Mesothelial cell of epicardium (in vitro differentiated cells): ENCODE measurements around the gene HDAC7. TPM values are rescaled to one million over a fixed set of nuclear protein-coding genes. Genes with fewer than 3 reads are reported as not detected.

Experiments used
- DNase-seq, 2 experiments: peaks; one replicate each; pipeline ENCODE4 v3.0.0; 2021; ENCODE audit warnings: low spot score in 2 of 2; ENCODE audit not compliant: unreplicated experiment in 2 of 2
- H3K27ac Mint-ChIP-seq: 2 replicates; pipeline ENCODE4 v1.8.0; 2021; ENCODE audit warnings: mixed read lengths
- H3K27me3 Mint-ChIP-seq: 2 replicates; pipeline ENCODE4 v1.8.0; 2021; ENCODE audit warnings: low read depth, mixed read lengths
- H3K36me3 Mint-ChIP-seq: 2 replicates; pipeline ENCODE4 v1.8.0; 2021; ENCODE audit warnings: mixed read lengths
- H3K4me1 Mint-ChIP-seq: 2 replicates; pipeline ENCODE4 v1.8.0; 2021; ENCODE audit warnings: mixed read lengths
- H3K4me3 Mint-ChIP-seq: 2 replicates; pipeline ENCODE4 v1.8.0; 2021; ENCODE audit warnings: mild to moderate bottlenecking, moderate library complexity, mixed read lengths
- H3K9me3 Mint-ChIP-seq: 2 replicates; pipeline ENCODE4 v1.8.0; 2021; ENCODE audit warnings: mixed read lengths
- CTCF ChIP-seq: fragments of 200-600 bp; sonication (generic); IDR thresholded peaks from one replicate; pipeline ENCODE4 v1.5.0; 2021; ENCODE audit warnings: antibody characterized with exemption; ENCODE audit not compliant: unreplicated experiment
- total RNA-seq: library from RNA; stranded (reverse); gene quantifications from 3 replicates; pipeline ENCODE4 v1.2.1, GENCODE V29; 2021

Gene HDAC7
- total RNA-seq, 1 donor from 2014 or later, result 132 TPM

- H3K27ac Mint-ChIP-seq, result no peak overlapping the region
Measured at GRCh38 chr12:47774663-47775062, 45.0 kb downstream of the HDAC7 start.

GRCh38 chr12:47773858-47774580 lies 45.7 kb downstream of the HDAC7 start:
- peak overlapping the region; percentile 88 for H3K4me3 Mint-ChIP-seq
- no peaks in the 10 kb centered on the region for H3K27me3 Mint-ChIP-seq
- peak overlapping the region; percentile 86 for H3K27ac Mint-ChIP-seq
- no peak for TF ChIP-seq CTCF
- H3K4me1 Mint-ChIP-seq, result peaks cover 47% of the 10 kb centered on the region
- no peak for DNase-seq
- no peaks in the 10 kb centered on the region for H3K9me3 Mint-ChIP-seq
- no peaks in the 10 kb centered on the region for H3K36me3 Mint-ChIP-seq

More at GRCh38 chr12:47774663-47775062, 45.0 kb downstream of the HDAC7 start:
- Mint-ChIP-seq H3K4me3 (peak overlapping the region; percentile 88), H3K36me3 (no peaks in the 10 kb centered on the region), H3K9me3 (no peaks in the 10 kb centered on the region), H3K4me1 (peaks cover 51% of the 10 kb centered on the region), H3K27me3 (no peaks in the 10 kb centered on the region)
- no peak for DNase-seq
- TF ChIP-seq CTCF, result no peak

GRCh38 chr12:47773062-47773857 lies 46.4 kb downstream of the HDAC7 start, which contains the start of gene SLC48A1:
Gene SLC48A1, plus strand, starts transcription at chr12:47773238. Its CDS starts 67 bp downstream, at chr12:47773305.
- TF ChIP-seq CTCF, result peak; percentile 28
- Mint-ChIP-seq H3K36me3 (no peaks in the 10 kb centered on the region), H3K4me3 (peak within 1 kb of the TSS; percentile 88), H3K27me3 (no peaks in the 10 kb centered on the region), H3K9me3 (no peaks in the 10 kb centered on the region), H3K27ac (peak within 1 kb of the TSS; percentile 94), H3K4me1 (peaks cover 43% of the 10 kb centered on the region)
- DNase-seq, result peak; percentile 73 to 83

GRCh38 chr12:47772738-47773061 lies 47.0 kb downstream of the HDAC7 start:
- Mint-ChIP-seq H3K9me3 (no peaks in the 10 kb centered on the region), H3K27ac (peak overlapping the region; percentile 94), H3K4me1 (peaks cover 40% of the 10 kb centered on the region), H3K4me3 (peak overlapping the region; percentile 79), H3K36me3 (no peaks in the 10 kb centered on the region), H3K27me3 (no peaks in the 10 kb centered on the region)
- no peak for DNase-seq
- TF ChIP-seq CTCF, result no peak

- no peak for TF ChIP-seq CTCF
- H3K36me3 Mint-ChIP-seq, result no peaks in the 10 kb centered on the region
- no peak for DNase-seq
- H3K4me3 Mint-ChIP-seq, result peak overlapping the region; percentile 79
- peaks cover 42% of the 10 kb centered on the region for H3K4me1 Mint-ChIP-seq
- no peaks in the 10 kb centered on the region for H3K27me3 Mint-ChIP-seq
- peak overlapping the region; percentile 94 for H3K27ac Mint-ChIP-seq
- no peaks in the 10 kb centered on the region for H3K9me3 Mint-ChIP-seq
Measured at GRCh38 chr12:47772094-47772660, 47.5 kb downstream of the HDAC7 start.
